Breast epithelium (tissue), 4 donors: Measurements from ENCODE around the gene HYOU1. TPM values are rescaled to one million over a fixed set of nuclear protein-coding genes. Genes with fewer than 3 reads are reported as not detected.
A peak's percentile ranks its signal among the peaks of the same experiment; 100 is the strongest.

ENCODE experiments used
- DNase-seq, 2 donors: peaks; one replicate each; pipeline ENCODE4 v3.0.0-alpha.2; 2019; ENCODE audit warnings: low spot score in 2 of 2
- H3K27ac ChIP-seq, 2 donors: fragments of 200-600 bp; sonication (generic) in 1 of 2; one replicate each; pipeline ENCODE4 v1.5.1; 2016 to 2019; ENCODE audit warnings: mild to moderate bottlenecking in 1 of 2
- H3K27me3 ChIP-seq, 2 donors: fragments of 200-600 bp; sonication (generic) in 1 of 2; one replicate each; pipeline versions ENCODE4 v1.5.1 to v1.6.0; 2017 to 2019; ENCODE audit warnings: control low read depth in 1 of 2, mild to moderate bottlenecking in 1 of 2
- H3K36me3 ChIP-seq: fragments of 200-600 bp; one replicate; pipeline ENCODE4 v1.5.1; 2019
- H3K4me1 ChIP-seq, 2 donors: fragments of 200-600 bp; sonication (generic); one replicate each; pipeline ENCODE4 v1.5.1; 2016 to 2019; ENCODE audit warnings: control low read depth in 1 of 2
- H3K4me3 ChIP-seq, 3 donors: fragments of 200-600 bp; sonication (generic); 1 replicate in 2 of 3; 2 replicates in 1 of 3; pipeline ENCODE4 v1.5.1; 2016 to 2019; ENCODE audit warnings: mild to moderate bottlenecking in 3 of 3, moderate library complexity in 2 of 3
- H3K9me3 ChIP-seq, 2 donors: fragments of 200-600 bp; sonication (generic) in 1 of 2; one replicate each; pipeline ENCODE4 v1.5.1; 2016 to 2019; ENCODE audit warnings: control low read depth in 1 of 2
- POLR2A ChIP-seq: fragments of 450-650 bp; IDR thresholded peaks from one replicate; pipeline ENCODE4 v1.6.1; 2016; ENCODE audit warnings: antibody characterized with exemption, mild to moderate bottlenecking, moderate library complexity
- POLR2AphosphoS5 ChIP-seq, 3 donors: sonication (generic); formaldehyde crosslinking; IDR thresholded peaks; one replicate each; pipeline ENCODE4 v1.6.1; 2017; ENCODE audit warnings: antibody characterized with exemption in 3 of 3
- intact Hi-C: fragments of 100-400 bp; cut with DNase I; formaldehyde crosslinking; loops from one replicate; pipeline ENCODE4 v1.15.1; 2023; ENCODE audit warnings: low total_unique reads
- total RNA-seq, 3 donors: library from RNA; depleted of rRNA; stranded (reverse); fragments of >200 nt; gene quantifications; one replicate each; pipeline ENCODE4 v1.1.0, GENCODE V29; 2016
- TF ChIP-seq, protein P1 (sequence below), 3 donors: fragments of 450-650 bp; IDR thresholded peaks; one replicate each; pipeline ENCODE4 v1.5.1; 2016 to 2017; ENCODE audit warnings: antibody characterized with exemption in 3 of 3, mild to moderate bottlenecking in 3 of 3, moderate library complexity in 3 of 3

Gene HYOU1
- total RNA-seq, 3 donors from 2014 or later: 37.0 to 73.7 (median 57.5) TPM

DNA sequence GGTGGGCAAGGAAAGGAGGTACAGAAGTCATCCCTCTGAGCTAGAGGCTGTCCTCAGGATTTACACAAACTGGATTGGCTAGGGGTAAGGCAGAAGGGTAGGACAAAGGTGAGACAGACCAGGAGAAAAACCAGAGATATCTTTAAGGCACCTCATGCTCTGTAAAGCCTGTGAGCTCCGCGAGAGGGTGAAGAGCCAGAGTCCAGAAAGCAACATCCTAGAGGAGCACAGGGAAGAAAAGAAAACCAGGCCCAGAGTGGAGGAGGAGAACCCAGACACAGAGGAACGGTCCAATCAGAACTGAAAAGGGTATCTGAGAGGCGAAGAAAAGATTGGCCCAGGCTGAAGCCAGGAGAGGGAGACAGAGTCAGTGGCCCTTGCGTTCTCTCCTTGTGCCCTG is 31.5 kb downstream of the HYOU1 start:
- Histone ChIP-seq H3K27ac (peak overlapping the region; percentile 10 to 67), H3K36me3 (no peaks in the 10 kb centered on the region), H3K9me3 (no peaks in the 10 kb centered on the region), H3K4me1 (peaks cover 0 to 28% of the 10 kb centered on the region in 2 donors), H3K27me3 (no peaks in the 10 kb centered on the region), H3K4me3 (no peak overlapping the region)
- intact Hi-C loops: no loop called here
- no peak for DNase-seq
- TF ChIP-seq, protein P1, sequence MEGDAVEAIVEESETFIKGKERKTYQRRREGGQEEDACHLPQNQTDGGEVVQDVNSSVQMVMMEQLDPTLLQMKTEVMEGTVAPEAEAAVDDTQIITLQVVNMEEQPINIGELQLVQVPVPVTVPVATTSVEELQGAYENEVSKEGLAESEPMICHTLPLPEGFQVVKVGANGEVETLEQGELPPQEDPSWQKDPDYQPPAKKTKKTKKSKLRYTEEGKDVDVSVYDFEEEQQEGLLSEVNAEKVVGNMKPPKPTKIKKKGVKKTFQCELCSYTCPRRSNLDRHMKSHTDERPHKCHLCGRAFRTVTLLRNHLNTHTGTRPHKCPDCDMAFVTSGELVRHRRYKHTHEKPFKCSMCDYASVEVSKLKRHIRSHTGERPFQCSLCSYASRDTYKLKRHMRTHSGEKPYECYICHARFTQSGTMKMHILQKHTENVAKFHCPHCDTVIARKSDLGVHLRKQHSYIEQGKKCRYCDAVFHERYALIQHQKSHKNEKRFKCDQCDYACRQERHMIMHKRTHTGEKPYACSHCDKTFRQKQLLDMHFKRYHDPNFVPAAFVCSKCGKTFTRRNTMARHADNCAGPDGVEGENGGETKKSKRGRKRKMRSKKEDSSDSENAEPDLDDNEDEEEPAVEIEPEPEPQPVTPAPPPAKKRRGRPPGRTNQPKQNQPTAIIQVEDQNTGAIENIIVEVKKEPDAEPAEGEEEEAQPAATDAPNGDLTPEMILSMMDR (IDR thresholded peaks at IDR 0.05): no peak
- TF ChIP-seq POLR2A (no peak), POLR2AphosphoS5 (IDR thresholded peaks at IDR 0.05) (no peak)

DNA sequence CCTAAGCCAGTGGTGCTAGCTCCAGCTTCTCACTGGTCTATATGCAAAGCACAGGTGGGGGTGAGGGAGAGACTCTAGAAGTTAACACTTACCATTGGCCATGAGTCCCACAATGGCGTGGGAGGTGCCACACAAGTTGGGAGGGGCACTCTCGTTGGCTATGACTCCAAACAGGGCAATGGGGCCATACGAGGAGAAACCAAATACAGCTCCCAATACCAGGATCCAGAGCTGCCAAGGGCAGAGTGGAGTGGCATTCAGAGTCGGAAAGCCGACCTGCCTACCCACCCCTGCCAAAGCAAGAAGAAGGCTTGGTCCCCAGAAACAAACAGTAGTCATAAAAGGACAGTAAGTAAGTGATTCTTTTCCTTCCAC is 31.9 kb downstream of the HYOU1 start:
- no peaks in the 10 kb centered on the region for H3K36me3 ChIP-seq
- H3K4me1 ChIP-seq: peaks cover 2 to 31% of the 10 kb centered on the region in 2 donors
- no peaks in the 10 kb centered on the region for H3K27me3 ChIP-seq
- no peaks in the 10 kb centered on the region for H3K9me3 ChIP-seq
- intact Hi-C loops: no loop called here
- peak overlapping the region; percentile 10 to 67 for H3K27ac ChIP-seq
- DNase-seq: no peak
- H3K4me3 ChIP-seq: peak overlapping the region in 1 of 3 donors; percentile 18
- no peak for TF ChIP-seq POLR2AphosphoS5 (IDR thresholded peaks at IDR 0.05)

DNA sequence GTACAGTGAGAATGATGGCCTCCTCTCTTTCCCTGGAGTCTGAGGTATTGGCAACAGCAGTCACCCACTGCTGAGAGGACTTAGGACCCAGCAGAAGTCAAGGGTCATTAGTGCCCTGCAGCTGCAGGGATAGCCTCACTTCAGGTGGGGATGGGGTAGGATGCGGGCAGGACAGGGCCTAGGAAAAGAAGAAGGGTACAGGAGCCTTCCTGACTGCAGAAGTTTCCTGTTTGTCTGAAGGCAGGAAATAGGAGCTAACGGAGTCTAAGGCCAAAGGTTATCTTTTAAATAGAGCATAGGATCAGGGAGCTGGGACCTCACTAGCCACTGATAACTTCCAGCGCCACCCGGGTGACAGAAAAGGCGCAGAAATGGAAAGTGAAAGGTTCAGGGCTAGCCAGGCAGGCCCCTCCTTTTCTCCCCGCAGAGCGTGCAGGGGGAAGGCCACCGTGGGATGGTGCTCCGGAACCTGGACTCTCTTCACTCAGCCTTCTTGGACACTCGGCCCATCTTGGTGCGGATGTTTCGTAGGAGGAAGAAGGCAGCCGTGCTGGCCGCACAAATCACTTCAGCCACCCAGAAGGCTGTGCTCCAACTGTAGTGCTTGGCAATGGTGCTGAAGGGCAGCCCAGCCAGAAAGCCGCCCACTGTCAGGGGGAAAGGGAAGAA is 32.4 kb downstream of the HYOU1 start:
- H3K4me1 ChIP-seq: peaks cover 4 to 31% of the 10 kb centered on the region in 2 donors
- H3K36me3 ChIP-seq: no peaks in the 10 kb centered on the region
- H3K27ac ChIP-seq: peak overlapping the region; percentile 10 to 67
- TF ChIP-seq POLR2A: no peak
- TF ChIP-seq, protein P1 (IDR thresholded peaks at IDR 0.05): no peak
- TF ChIP-seq POLR2AphosphoS5 (IDR thresholded peaks at IDR 0.05): no peak
- intact Hi-C loops: no loop called here
- no peak for DNase-seq
- no peaks in the 10 kb centered on the region for H3K27me3 ChIP-seq
- H3K9me3 ChIP-seq: no peaks in the 10 kb centered on the region
- H3K4me3 ChIP-seq: peak overlapping the region in 2 of 3 donors; percentile 13 to 18

DNA sequence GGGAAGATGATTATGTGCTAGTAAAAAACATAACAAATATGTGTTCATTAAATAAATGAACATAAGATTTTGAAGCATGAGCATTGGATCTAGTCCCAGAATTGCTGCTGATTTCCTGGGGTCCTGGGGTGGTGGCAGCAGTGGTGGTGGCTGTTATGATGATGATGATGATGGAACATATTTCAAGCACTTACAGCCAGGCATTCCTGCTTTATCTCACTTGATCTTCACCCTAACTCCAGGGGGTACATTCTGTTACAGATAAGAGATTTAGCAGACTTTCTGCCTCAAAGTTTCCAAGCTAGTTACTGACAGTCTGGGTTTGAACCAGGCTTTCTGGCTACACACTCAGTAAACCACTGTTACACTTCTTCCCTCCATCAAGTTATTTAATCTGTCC is 33.3 kb downstream of the HYOU1 start:
- H3K4me3 ChIP-seq: no peak overlapping the region
- no peak for TF ChIP-seq POLR2A
- TF ChIP-seq, protein P1 (IDR thresholded peaks at IDR 0.05): no peak
- no peak for TF ChIP-seq POLR2AphosphoS5 (IDR thresholded peaks at IDR 0.05)
- intact Hi-C loops: no loop called here
- H3K36me3 ChIP-seq: no peaks in the 10 kb centered on the region
- H3K4me1 ChIP-seq: peaks cover 4 to 23% of the 10 kb centered on the region in 2 donors
- no peaks in the 10 kb centered on the region for H3K9me3 ChIP-seq
- H3K27me3 ChIP-seq: no peaks in the 10 kb centered on the region
- no peak for DNase-seq
- peak overlapping the region in 1 of 2 donors; percentile 67 for H3K27ac ChIP-seq

DNA sequence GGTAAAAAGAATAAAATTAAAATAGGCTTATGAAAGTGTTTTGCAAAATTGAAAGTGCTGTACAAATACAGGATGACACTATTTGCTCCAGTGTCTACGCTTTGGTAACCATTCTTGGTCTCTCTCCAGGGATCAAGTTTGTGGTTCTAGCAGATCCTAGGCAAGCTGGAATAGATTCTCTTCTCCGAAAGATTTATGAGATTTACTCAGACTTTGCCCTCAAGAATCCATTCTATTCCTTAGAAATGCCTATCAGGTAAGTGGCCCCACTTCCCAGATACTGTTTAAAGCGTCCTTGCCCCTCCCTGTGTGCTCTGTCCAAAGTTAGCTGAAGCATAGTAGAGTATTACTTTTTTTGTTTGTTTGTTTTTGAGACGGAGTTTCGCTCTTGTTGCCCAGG is 35.4 kb downstream of the HYOU1 start:
- Histone ChIP-seq H3K4me1 (peaks cover 4 to 17% of the 10 kb centered on the region in 2 donors), H3K36me3 (no peaks in the 10 kb centered on the region)
- intact Hi-C loops: no loop called here

More for the DNA sequence above, 35.4 kb downstream of the HYOU1 start:
- DNase-seq: no peak
- Histone ChIP-seq H3K27ac (no peak overlapping the region), H3K4me3 (no peak overlapping the region), H3K9me3 (no peaks in the 10 kb centered on the region), H3K27me3 (no peaks in the 10 kb centered on the region)
- TF ChIP-seq POLR2A: no peak
- TF ChIP-seq, protein P1 (IDR thresholded peaks at IDR 0.05): no peak
- TF ChIP-seq POLR2AphosphoS5 (IDR thresholded peaks at IDR 0.05): no peak
